ENCODE results near the gene LENG9. TPM values are rescaled to one million over a fixed set of nuclear protein-coding genes. Genes with fewer than 3 reads are reported as not detected.
"Not testable (repeated sequence)": the region's sequence is repeated elsewhere in the genome, so short reads cannot be mapped to it uniquely, and the experiment has no call there.

LENG9 gene
- total RNA-seq, 1 donor from 2014 or later, result 18.1 TPM

DNA sequence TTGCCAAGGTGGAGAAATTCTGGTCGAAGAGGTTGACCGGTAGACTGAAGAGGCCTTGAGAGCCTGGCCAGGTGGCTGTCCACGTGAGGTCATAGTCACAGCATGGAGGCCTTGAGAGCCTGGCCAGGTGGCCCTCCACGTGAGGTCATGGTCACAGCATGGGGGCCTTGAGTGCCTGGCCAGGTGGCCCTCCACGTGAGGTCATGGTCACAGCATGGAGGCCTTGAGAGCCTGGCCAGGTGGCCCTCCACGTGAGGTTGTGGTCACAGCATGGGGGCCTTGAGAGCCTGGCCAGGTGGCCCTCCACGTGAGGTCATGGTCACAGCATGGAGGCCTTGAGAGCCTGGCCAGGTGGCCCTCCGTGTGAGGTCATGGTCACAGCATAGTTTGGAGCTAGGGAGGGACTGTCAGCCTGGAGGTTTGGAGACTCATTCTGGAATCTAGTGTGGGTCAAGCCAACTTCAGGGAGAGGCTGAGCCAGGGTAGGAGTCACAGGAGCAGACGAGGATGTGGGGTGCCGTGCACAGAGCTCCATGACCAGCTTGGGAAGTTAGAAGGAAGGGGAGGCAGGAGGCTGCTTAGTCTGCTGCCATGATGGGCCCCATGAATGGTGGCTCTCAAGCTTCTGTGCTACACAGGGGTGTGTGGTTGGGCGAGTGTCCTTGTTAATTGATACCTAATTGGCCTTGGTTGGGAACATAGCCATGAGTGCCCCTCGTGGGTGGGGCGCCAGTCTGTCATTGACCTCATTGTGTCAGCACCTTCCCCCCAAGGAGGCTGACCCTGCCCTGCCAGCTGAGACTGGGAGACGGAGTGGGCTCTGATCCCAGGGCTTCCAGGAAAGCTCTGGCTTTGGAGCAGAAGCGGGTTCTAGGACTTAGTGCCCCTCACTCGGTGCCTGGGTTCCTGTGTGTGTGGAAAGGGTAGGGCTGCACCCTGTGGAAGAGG, 4.0 kb downstream of the LENG9 start:
- no peak for DNase-seq (ENCODE audit: low spot score)

DNA sequence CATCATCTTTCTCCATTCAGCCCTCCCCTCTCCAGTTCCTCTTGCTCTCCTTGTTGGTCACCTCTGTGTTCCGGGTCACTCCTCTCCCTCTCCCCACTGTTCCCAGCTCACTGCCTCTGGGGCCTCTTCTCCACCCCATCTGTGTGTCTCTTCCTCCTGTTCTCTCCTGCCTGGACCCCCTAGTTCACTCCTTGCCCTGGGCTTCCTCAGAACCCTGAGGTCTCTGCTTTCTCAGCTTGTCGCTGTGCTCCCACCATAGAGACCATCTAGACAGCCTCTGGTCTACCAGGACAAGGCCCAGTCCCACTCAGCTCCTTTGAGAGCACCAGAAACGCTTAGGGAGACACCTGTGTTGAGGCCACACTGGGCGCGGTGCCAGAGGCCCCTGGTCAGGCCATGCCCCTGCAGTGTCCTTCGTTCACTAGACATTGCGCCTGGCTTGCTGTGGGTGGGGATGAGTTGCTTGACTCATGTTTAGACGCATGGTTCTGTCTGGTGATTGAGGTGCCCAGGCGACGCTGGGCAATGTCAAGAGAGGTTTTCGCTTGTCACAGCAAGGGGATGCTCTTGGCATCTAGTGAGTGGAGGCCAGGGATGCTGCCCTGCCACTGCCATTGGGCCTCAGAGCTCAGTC, 4.8 kb downstream of the LENG9 start:
- no peak for DNase-seq (ENCODE audit: low spot score)

DNA sequence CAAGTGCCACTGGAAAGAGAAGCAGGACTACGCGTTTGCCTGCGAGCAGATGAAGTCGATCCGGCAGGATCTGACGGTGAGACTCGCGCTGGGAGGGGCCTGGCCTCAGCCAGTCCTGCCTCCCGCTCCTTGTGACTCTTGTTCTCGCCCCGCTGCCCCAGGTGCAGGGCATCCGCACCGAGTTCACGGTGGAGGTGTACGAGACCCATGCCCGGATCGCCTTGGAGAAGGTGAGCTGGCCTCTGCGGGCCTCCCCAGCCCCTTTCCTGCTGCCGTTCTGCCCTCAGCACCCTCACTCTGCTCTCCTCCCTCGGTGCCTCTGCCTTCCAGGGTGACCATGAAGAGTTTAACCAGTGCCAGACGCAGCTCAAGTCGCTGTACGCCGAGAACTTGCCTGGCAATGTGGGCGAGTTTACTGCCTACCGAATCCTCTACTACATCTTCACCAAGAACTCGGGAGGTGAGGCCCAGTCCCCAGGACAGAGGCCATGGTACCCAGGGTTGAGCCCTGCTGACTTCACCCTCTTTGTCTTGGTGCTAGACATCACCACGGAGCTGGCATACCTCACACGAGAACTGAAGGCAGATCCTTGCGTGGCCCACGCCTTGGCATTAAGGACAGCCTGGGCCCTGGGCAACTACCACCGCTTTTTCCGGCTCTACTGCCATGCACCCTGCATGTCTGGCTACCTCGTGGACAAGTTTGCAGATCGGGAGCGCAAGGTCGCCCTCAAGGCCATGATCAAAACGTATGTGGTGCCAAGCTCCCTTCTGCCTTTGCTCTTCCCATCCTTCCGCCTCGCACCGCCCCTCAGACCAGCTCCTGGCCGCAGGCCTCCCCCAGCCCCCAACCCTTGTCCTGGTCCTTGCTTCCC, 5.6 kb downstream of the LENG9 start:
- no peak for DNase-seq (ENCODE audit: low spot score)

DNA sequence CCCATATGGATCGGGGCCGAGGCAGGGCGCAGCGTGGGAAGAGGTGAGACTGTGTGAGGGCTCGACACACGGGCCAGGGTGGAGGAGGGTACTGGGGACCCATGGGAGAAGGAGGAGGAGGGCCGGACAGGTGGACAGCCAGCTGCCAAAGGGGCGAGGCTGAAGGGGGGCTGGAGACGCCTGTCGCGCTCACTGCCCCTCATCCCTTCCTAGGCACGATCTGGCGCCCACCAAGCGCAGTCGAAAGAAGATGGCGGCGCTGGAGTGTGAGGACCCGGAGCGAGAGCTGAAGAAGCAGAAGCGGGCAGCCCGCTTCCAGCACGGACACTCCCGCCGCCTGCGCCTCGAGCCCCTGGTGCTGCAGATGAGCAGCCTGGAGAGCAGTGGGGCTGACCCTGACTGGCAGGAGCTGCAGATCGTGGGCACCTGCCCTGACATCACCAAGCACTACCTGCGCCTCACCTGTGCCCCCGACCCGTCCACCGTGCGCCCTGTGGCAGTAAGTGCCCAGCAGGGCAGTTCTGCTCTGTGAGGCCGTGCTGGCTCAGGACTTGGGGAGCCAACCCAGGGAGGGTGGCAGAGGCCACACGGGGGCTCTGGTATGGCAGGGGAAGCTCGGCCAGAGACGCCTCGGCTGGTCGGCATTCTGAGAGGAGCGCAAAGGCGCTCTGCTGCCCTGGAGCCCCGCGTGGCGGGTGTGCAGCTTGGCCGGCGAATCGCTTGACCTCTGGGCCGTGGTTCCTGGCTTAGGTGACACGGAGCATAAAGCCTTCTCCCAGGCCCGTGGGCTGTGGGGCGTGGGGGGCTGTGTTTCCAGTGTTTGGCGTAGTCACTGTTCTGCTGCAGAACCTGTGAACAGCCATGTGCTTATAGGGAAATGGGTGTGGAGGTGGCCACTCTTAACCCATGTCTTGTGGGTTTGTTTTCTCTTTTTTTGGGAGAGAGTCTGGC, 6.9 kb downstream of the LENG9 start:
- no peak for DNase-seq (ENCODE audit: low spot score)

DNA sequence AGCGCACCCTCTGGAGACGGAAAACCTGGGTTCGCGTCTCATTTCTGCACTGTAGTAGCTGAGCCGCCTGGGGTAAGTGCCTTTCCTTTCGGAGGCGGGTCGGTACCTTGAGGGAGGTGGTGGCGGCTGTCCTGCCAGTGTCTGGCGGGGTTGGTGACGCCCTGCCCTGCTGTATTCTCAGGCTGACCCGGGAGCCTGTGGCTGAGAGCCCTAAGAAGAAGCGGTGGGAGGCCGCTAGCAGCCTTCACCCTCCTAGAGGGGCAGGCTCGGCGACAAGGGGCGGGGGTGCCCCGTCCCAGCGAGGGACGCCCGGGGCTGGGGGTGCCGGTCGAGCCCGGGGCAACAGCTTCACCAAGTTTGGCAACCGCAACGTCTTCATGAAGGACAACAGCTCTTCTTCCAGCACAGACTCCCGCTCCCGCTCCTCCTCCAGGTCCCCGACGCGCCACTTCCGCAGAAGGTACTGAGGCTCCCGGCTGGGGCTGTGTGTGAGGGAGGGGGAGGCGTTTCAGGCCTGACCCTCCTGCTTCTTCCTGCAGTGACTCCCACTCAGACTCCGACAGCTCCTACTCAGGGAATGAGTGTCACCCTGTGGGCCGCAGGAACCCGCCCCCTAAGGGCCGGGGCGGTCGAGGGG, 7.7 kb downstream of the LENG9 start:
- DNase-seq (ENCODE audit: low spot score), result no peak

DNA sequence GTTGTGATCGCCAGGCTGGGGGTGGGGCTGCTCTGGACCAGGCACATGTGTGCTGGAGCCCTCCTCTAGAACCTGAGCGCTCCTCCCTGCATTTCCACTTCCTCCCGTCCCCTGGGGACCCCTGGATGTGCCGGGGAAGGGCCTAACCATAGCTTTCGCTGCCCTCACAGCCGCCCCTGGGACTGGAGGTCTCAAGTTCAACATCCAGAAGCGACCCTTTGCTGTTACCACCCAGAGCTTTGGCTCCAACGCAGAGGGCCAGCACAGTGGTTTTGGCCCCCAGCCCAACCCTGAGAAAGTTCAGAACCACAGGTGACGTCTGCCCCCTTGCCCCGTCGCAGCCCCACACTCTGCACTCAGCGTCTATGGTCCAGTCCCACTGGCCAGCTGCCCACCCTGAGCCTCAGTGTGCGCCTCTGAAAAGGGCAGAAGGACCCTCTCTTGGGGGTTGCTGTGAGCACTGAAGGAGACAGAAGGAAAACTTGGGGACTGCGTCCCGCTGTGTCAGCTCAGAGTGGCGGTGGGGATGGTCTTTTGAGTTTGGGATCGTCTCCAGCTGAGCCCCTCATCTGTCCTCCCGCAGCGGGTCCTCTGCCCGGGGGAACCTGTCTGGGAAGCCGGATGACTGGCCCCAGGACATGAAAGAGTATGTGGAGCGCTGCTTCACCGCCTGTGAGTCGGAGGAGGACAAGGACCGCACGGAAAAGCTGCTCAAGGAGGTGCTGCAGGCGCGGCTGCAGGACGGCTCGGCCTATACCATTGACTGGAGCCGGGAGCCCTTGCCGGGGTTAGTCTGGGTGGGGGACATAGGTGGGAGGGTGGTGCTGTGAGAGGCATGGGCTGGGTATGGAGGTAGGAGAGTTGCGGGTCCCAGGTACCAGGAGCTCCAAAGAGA, 8.6 kb downstream of the LENG9 start:
- DNase-seq (ENCODE audit: low spot score), result no peak

DNA sequence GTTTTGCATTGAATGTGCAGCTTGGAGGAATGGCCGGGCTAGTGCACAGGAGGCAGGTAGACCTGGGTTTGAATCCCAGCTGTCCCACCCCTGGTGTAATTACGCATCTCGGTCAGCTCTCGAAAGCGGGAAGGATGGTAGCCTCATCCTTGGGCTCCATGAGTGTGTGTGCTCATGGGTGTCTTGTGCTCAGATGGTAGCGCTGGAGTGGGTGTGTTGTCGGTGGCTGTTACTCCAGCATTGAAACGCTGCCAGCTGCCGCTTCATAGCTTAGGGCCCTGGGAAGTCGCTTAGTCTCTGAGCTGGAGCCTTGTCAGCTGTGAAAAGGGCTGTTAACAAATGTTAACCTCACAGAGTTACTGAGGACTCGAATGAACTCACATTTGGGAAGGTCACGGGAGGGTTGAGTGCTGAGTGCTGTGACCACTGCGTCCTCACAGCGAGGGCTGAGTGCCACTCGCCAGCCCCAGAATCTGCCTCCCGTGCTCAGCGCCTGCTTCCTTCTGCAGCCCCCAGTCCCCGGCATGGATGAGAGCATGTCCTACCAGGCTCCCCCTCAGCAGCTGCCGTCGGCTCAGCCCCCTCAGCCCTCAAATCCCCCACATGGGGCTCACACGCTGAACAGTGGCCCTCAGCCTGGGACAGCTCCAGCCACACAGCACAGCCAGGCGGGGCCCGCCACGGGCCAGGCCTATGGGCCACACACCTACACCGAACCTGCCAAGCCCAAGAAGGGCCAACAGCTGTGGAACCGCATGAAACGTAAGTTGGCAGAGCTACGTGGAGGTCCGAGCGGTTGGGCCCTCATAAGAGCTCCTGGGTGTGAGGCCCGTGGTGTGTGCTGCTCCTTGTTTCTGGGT, 9.4 kb downstream of the LENG9 start:
- DNase-seq (ENCODE audit: low spot score), result no peak

DNA sequence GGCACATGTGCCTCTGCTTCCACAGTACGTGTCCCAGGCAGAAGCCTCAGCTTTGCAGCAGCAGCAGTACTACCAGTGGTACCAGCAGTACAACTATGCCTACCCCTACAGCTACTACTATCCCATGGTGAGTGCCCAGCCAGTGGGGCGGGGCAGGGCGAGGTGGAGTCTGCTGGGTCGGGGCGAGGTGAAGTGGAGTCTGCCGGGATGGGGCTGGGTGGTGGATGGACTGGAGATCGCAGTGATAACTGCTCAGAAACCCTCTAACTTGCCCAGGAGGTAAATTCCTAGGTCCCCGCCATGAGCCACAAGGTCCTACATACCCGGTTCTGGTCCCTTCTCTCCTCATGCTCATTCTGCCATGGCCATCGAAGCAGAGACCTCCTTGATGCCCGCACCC, 11.0 kb downstream of the LENG9 start:
- DNase-seq (ENCODE audit: low spot score), result no peak

DNA sequence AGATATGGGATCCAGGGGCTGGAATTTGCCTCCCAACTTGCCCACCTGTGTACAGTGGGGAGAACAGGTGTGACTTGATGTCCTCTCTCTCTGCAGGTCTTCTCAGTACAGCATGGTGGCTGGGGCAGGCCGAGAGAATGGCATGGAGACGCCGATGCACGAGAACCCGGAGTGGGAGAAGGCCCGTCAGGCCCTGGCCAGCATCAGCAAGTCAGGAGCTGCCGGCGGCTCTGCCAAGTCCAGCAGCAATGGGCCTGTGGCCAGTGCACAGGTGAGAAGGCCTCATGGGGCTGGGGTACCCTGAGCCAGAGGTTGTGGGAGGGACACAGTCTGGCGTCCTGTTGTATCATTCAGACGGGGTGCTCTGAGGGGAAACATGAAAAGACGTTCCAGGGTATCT, 11.6 kb downstream of the LENG9 start:
- no peak for DNase-seq (ENCODE audit: low spot score)

DNA sequence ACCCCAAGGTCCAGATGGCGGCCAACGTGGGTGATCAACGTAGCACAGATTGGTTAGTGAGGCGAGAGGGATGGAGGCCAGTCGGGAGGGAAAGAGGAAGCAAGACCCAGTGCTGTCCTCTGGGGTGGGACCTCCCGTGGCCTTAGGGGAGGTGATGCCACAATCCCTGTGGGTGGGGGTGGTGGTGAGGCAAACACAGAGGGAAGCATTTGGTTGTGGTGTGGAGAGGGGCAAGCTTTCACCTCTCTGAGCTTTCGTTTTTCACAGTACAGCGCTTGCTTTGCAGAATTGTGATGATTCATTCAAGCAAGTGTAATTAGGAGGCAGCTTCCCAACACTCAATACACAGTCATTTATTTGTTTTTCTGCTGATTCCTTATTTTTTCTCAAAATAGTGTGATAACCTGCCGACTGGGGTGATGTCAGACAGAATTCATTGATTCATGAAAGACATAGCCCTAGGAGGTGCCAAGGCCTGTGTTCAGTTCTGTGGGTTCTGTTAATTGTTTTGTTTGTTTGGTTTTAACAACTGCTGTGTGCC, 12.2 kb downstream of the LENG9 start:
- DNase-seq (ENCODE audit: low spot score), result no peak

DNA sequence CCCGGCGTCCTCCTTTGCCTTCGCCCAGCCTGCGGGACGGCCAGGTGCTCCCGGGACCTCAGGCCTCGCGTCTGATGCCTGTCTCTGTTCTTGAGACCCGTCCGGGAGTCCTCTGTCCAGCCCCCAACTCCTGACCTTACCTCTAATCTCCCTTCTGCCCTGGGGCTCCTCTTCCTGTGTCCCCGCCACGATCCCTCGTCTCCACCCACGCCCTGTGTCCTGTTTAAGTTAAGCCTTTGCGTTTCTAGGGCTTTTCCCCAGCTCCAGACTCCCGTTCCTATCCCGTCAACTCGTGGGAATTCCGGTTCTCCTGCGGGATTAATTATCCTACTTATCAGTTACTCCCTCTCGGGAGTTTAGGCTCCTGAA, 13.9 kb downstream of the LENG9 start:
- DNase-seq (ENCODE audit: low spot score), result no peak

DNA sequence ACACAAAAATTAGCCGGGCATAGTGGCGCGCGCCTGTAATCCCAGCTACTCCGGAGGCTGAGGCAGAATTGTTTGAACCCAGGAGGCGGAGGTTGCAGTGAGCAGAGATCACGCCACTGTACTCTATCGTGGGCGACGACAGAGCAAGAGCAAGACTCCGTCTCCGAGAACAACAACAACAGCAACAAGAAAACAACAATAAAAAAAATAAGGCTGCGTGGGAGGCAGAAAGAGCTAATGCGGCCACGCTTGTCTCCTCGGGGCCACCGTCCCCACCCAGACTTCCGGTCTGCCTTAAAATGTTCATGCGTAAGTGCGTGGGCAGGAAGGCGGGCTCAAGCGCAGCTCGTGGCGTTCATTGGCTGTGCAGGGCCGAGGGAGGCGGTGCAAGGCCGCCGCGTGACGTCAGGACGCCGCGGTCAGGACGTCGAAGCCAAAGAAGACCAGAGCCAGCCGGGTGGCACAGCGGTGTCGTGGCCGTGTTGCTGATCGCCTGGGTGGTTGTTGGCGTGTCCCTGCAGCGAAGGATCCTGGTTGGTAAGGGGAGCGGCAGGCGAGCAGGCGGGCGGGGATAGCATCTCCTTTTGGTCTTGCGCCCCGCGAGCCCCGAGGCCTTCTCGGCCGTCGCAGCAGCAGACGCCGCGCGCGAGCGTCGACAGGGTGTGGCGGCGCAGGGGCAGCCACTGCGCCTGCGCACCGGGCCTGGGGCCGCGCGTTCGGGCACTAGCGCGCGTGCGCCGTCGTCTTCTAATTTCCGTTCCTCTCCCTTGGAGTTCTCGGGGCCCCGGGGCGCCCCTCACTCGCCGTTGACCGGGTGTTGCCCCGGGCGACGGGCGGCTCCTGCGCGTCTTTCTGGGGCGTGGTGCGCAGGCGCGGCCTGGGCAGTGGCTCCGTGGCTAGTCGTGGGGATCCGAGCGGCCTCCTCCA, 14.5 kb downstream of the LENG9 start, which contains the start of gene LENG8:
LENG8 (plus strand) TSS at position 426 of the 927 bp plus-strand sequence. CDS start 2,146 bp downstream, outside the sequence.
- DNase-seq (ENCODE audit: low spot score), result peak; percentile 99

DNA sequence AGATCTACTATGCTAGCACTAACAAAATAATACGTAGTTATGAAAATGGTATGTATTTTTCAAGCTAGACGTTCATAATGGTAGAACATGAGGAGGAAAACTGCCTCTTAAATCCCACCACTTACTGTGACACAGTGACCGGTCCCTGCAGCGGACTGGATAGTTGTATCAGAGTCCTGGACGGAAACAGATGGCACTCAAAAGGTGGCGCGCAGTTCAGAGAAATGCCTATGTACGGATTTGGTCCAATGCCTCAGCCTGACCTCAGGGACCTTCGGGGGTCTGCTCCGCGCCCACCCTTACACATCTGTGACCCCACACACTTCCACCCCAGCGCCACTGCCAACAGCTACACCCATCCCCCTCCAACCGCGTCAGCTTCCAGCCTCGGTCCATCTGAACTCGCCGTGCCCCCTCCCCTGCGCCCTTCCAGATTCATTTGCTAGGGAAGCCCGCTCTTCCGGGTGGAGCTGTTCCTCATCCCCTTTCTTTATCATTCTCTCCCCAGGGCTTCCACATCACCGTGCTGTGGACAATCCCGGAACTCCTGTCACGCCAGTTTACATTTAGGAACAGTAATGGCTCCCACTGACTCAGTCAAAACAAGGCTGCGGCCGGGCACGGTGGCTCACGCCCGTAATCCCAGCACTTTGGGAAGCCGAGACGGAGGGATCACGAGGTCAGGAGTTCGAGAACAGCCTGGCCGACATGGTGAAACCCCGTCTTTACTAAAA, 15.4 kb downstream of the LENG9 start:
- DNase-seq (ENCODE audit: low spot score), result peak; percentile 68

DNA sequence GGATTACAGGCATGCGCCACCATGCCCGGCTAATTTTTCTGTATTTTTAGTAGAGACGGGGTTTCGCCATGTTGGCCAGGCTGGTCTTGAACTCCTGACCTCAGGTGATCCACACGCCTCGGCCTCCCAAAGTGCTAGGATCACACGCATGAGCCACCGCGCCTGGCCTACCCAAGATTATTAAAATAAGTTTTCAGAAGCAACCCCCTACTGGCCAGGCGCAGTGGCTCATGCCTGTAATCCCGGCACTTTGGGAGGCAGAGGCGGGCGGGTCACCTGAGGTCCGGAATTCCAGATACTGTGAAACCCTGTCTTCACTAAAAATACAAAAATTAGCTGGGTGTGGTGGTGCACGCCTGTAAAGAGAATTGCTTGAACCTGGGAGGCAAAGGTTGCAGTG, 17.2 kb downstream of the LENG9 start:
- DNase-seq (ENCODE audit: low spot score), result not testable (repeated sequence)

DNA sequence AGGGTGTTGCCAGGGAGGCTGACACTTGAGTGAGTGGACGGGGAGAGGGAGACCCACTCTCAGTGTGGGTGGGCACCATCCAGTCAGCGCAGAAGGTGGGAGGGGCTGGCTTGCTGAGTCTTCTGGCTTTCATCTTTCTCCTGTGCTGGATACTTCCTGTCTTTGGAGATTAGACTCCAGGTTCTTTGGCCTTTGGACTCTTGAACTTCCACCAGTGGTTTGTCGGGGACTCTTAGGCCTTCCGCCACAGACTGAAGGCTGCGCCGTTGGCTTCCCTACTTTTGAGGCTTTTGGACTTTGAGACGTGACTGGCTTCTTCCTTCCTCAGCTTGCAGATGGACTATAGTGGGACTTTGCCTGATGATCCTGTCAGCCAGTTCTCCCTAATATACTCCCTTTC, 18.8 kb downstream of the LENG9 start:
- no peak for DNase-seq (ENCODE audit: low spot score)

DNA sequence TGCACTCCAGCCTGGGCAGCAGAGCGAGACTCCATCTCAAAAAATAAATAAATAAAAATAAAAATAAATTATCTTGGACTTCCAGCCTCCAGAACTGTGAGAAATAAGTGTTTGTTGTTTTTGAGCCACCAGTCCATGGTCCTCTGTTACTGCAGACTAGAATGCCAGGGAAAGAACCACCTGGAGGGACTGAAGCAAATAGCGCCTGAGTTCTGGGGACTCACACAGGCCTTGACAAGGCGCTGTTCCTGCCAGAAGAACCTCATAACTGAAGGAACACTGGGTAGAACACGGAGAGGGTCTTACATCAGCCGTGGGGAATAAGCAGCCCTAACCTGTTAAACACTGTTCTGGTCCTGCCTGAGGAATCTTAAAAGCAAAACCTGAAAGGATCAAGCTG, 22.9 kb downstream of the LENG9 start:
- no peak for DNase-seq (ENCODE audit: low spot score)
